ENCODE data around the gene SUCLA2. TPM values are rescaled to one million over a fixed set of nuclear protein-coding genes. Genes with fewer than 3 reads are reported as not detected.

SUCLA2 gene
- total RNA-seq, 1 experiment from 2014 or later = 53.9 TPM

- H3K27ac ChIP-seq (ENCODE audit: insufficient read length, low read depth, low read length) = no peak overlapping the region
- no peaks in the 10 kb centered on the region for H3K27me3 Mint-ChIP-seq (ENCODE audit: low read depth)
- no peak overlapping the region for H2BK20ac ChIP-seq (ENCODE audit: low read depth, low read length, poor library complexity, severe bottlenecking)
- no peak overlapping the region for H3K4ac ChIP-seq (ENCODE audit: low read depth, low read length)
- H3K27me3 ChIP-seq (ENCODE audit: insufficient read depth, low read length) = no peaks in the 10 kb centered on the region
- H4K5ac ChIP-seq (ENCODE audit: insufficient read length, low read depth, low read length) = no peak overlapping the region
- peak; percentile 52 for DNase-seq
- H2BK12ac ChIP-seq (ENCODE audit: insufficient read length, low read depth, low read length) = no peak overlapping the region
- H3K23me2 ChIP-seq (ENCODE audit: insufficient read length, low read depth, low read length, poor library complexity, severe bottlenecking) = peaks cover 4% of the 10 kb centered on the region
- TF ChIP-seq CTCF (conservative IDR thresholded peaks at IDR 0.05) = no peak
- no peaks in the 10 kb centered on the region for H3K9me3 ChIP-seq (ENCODE audit: control insufficient read depth, low read depth, low read length)
- peaks cover 33% of the 10 kb centered on the region in 2 experiments for H3K4me1 Mint-ChIP-seq
- WGBS (ENCODE audit: extremely low coverage, insufficient read length, low lambda C conversion rate) = no CpG with 5 or more reads among the region's 25 CpGs
- H3K79me1 ChIP-seq (ENCODE audit: insufficient read depth, low read depth, low read length, poor library complexity, severe bottlenecking) = peaks cover 3% of the 10 kb centered on the region
- H3K56ac ChIP-seq (ENCODE audit: insufficient read length, low read depth, low read length) = no peak overlapping the region
- H4K20me1 ChIP-seq (ENCODE audit: control insufficient read depth, insufficient read depth, insufficient read length) = no peaks in the 10 kb centered on the region
- H3K79me2 ChIP-seq (ENCODE audit: insufficient read depth, low read length) = peaks cover 22% of the 10 kb centered on the region; the same call in 1 of the 2 replicates
- H3K23ac ChIP-seq (ENCODE audit: insufficient read length, low read depth, low read length) = no peak overlapping the region
- H2BK120ac ChIP-seq (ENCODE audit: low read depth, low read length, poor library complexity, severe bottlenecking) = no peak overlapping the region
- no peak overlapping the region for H2AK5ac ChIP-seq (ENCODE audit: insufficient read length, low read length)
- peaks cover 4% of the 10 kb centered on the region; the same call in 1 of the 2 replicates for H3K4me1 ChIP-seq (ENCODE audit: insufficient read depth, low read length)
- no peak overlapping the region for H4K91ac ChIP-seq (ENCODE audit: insufficient read length, low read depth, low read length)
- H2BK5ac ChIP-seq (ENCODE audit: insufficient read length, low read length) = no peak overlapping the region
- H4K8ac ChIP-seq (replicated peaks; ENCODE audit: insufficient read length, low read depth, low read length) = no peak overlapping the region
- H3K4me3 Mint-ChIP-seq = peak overlapping the region; percentile 94 to 98
- peaks cover 11 to 14% (median 11%) of the 10 kb centered on the region in 3 experiments; a peak in 6 of 7 replicates for H3K36me3 Mint-ChIP-seq (ENCODE audit: insufficient read depth in 1 of 3, low read depth in 3 of 3)
- H3T11ph ChIP-seq (ENCODE audit: low read length) = no peak overlapping the region
- H3K9me3 Mint-ChIP-seq = no peaks in the 10 kb centered on the region
- H2AFZ ChIP-seq (ENCODE audit: low read length) = no peak overlapping the region
- peak overlapping the region in 2 of 3 experiments; percentile 93 to 97; a peak in 5 of 7 replicates for H3K27ac Mint-ChIP-seq
- peak overlapping the region; percentile 91 for H3K14ac ChIP-seq (ENCODE audit: insufficient read depth, low read length)
- H3K4me2 ChIP-seq (ENCODE audit: insufficient read depth, insufficient read length, low read length) = peak overlapping the region; percentile 80
- peak overlapping the region; percentile 84 for H3K18ac ChIP-seq (ENCODE audit: insufficient read length, low read depth, low read length)
- H3K9ac ChIP-seq (ENCODE audit: extremely low read depth, insufficient read length, low read length) = peak overlapping the region; percentile 84
- H2BK15ac ChIP-seq (ENCODE audit: low read depth, low read length) = no peak overlapping the region
Measured at GRCh38 chr13:48000559-48001113, 437 bp downstream of the SUCLA2 start.

Data from H9 (cell line).